Stimulated activated CD8-positive, alpha-beta memory T cell treated with anti-CD3 and anti-CD28 coated beads, Interleukin-2, amount 100 ng/mL, for 48 hours (primary cell): ENCODE data around the gene C4orf50.
"Not testable (repeated sequence)": the region's sequence is repeated elsewhere in the genome, so short reads cannot be mapped to it uniquely, and the experiment has no call there.

ENCODE experiments used
- DNase-seq, 2 donors: peaks; one replicate each; pipeline ENCODE4 v3.0.0-alpha.2; 2020; ENCODE audit warnings: low read depth in 2 of 2

Gene C4orf50

DNA sequence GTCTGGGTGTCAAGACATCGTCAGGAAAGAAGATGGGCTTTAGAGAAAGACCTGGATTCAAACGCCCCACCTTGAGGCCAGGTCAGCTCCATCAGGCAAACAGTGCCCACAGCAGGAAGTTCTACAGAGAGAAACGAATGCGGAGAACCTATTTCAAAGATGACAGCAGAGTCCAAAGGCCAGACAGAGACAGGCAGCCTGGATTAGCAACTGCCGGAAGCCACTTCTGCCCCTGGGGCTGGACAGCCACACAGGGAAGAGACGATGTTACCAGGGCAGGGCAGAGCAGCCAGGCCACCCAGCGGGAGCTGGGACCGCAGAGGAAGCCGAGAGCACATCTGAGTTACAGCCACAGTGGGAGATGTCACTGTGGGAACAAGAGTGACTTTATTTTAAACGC lies 1.2 kb downstream of the C4orf50 start:
- no peak for DNase-seq

DNA sequence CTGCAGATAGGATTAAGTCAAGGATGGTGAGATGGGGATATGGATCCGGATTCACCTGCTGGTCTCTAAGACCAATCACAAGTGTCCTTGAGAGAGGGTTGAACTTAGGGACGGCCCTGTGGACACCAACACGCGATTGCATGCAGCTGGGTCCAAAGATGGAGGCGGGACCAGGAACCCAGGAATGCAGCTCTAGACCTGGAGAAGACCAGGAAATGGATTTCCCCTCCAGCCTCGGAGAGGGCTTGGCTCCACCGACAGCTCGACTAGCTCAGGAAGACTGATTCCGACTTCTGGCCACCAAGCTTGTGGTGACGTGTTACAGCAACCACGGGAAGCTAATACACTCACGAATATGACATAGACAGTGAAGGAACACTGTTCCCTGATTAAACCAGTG lies 4.7 kb downstream of the C4orf50 start:
- DNase-seq: no peak

DNA sequence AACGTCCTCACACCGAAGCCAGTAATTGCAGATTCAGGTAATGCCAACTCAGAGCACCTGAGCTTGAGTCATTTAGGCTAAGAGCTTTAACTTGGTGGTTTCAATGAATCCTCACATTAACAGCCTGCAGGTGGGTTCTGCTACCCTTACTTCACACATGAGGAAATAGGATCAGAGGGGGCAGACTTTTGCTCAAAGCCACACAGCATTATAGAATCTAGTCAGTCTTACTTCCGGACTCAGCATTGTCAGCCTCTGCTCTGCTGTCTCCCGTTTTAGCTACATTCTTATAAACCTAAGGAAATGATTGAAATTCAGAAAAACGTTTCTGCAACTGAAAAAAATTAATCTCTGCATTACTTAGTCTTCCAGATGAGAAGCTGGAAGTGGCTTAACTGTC lies 6.0 kb downstream of the C4orf50 start:
- DNase-seq: no peak

- DNase-seq: no peak
These were observed 6.5 kb downstream of the C4orf50 start for GRCh38 chr4:6011686-6012085.

DNA sequence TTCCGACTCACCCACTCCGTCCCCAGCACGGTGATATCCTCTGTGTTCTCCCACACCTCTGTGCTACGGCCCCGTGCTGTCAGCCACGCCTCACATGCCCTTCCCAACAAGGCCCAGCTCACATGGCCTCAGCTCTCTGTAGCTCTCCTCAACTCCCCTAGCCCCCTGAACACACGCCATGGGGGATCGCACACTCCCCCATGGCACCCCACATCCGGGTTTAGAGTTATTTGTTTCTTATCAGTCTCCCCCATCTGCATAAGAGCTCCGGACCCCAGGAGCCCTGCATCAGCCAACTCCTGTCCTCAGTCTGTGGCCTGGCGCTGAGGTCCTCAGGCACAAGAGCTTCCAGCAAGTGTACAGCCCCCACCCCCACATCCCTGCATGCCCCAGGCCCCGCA lies 7.0 kb downstream of the C4orf50 start:
- DNase-seq: no peak

DNA sequence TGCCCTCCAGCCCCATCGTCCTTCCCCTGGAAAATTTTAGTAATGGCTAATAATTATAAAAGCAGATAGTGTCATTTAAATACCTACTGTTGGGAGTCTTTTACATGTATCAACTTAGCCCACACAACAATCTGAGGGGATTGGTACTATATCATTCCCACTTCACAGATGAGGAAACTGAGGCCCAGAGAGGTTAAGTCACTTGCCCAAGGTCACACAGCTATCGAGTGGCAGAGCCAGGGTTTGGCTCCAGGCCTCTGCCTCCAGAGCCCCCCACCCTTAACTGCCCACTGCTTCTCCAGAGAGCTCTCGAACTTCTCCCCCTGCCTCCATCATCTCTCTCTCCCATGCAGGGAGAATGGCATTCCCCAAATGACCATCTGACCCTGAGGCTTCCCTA lies 7.4 kb downstream of the C4orf50 start:
- DNase-seq: no peak

GRCh38 chr4:6009452-6009851 lies 8.8 kb downstream of the C4orf50 start:
- DNase-seq: no peak

- DNase-seq: no peak
These were observed 9.4 kb downstream of the C4orf50 start for GRCh38 chr4:6008766-6009385.

- no peak for DNase-seq
These were observed 10.1 kb downstream of the C4orf50 start for GRCh38 chr4:6008092-6008551.

- no peak for DNase-seq
These were observed 13.1 kb downstream of the C4orf50 start for GRCh38 chr4:6005175-6005574.

- not testable (repeated sequence) for DNase-seq
These were observed 14.7 kb downstream of the C4orf50 start for GRCh38 chr4:6003485-6003884.

- no peak for DNase-seq
These were observed 15.3 kb downstream of the C4orf50 start for GRCh38 chr4:6002926-6003325.

- no peak for DNase-seq
These were observed 15.8 kb downstream of the C4orf50 start for GRCh38 chr4:6002492-6002833.

GRCh38 chr4:6001680-6002491 lies 16.3 kb downstream of the C4orf50 start:
- no peak for DNase-seq

GRCh38 chr4:5999830-6000365 lies 18.3 kb downstream of the C4orf50 start:
- DNase-seq: no peak

GRCh38 chr4:5999356-5999755 lies 18.9 kb downstream of the C4orf50 start:
- no peak for DNase-seq

- DNase-seq: peak in 1 of 2 donors; percentile 8
These were observed 19.8 kb downstream of the C4orf50 start for GRCh38 chr4:5998333-5998936.

DNA sequence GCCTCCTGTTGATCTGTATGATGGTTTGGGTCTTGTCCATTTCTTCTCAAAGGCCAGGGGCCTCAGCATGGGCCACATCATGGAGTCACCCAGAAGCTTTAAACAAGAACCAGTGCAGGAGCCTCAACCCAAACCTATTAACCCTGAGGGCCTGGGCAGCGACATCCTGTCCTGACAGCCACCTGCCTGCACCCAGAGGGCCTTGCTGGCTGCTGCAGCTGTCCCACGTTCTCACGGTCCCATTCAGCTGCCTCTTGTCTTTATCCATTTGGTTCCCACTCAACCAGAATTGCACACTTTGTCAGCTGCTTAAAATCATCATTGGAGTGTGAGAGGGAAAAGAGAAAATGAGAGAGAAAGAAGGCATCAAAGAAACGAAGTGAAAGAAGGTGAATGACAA lies 21.6 kb downstream of the C4orf50 start:
- DNase-seq: no peak

DNA sequence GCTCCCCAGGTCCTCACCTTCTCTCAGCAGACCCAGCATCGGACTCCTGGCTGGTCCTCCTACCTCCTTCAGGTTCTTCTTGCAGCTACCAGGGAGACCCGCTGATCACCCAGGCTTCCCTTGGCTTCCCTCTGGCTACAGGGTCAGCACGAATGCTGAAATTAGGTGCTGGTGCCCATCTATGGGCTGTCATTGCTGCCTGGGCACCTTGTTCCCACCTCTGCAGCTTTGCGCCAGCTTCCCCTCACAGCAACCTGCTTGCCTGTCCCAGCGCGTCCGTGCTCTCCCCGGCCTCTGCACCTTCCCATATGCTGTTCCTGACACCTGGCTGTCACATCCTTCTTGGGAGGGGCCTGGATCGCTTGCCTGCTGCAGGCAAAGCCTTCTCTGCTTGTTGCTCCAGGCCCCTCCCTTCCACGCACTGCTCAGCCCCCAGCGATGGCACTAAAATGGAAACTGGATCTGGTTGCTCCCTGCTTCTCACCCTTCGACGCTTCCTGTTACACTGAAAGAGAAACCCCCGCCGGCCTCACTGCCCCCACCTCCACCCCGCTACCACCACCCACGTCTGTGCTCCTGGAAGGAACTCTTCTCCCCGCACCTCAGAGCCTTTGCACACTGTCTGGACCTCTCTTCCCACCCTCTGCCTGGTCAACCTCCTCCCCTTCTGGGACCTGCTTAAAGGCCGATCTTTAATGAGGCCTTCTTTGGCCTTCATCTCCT lies 22.2 kb downstream of the C4orf50 start:
- DNase-seq: no peak

DNA sequence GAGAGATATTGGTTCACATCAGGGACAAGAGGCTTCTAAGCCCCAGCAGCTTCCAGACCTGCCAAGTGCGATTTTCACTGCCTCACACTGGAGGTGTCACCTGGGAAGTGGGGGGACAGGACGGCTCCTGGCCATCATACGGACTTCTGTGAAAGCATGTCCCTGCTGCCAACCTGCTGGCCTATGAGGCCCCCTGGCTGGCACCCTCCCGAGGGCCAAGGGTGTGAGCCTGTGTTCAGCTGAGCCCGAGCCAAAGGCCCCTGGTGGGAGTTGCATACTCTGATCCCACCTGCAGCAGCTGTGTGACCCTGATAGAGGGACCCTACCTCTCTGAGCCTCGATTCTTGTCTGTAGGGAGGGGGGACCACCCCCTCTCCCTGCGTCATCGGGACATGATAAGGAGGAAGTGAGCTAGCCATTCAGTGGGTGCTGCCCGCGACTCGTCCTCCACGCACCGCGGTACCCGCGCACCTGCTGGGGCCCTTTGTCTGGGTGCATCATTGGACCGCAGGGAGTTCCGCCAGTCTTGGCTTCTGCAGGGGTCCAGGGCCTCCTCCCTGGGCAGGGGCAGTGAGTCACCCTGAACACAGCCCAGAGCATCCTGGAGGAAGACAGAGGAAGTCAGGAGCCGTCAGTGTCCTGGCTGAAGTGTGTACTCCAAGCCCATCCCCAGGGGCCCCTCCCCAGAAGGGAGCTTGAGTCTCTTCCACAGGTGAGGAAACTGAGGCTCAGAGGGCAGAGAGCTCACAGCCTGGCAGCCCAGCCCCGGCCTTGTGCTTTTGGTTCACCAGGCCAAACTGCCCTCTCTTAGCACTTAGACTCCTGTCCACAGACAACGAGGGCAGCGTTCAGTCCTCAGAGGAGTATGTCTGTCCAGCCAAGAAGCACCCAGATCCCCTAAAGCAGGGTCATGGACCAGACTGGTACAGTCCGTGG lies 24.1 kb downstream of the C4orf50 start:
- DNase-seq: no peak

GRCh38 chr4:5993346-5993745 lies 24.9 kb downstream of the C4orf50 start:
- DNase-seq: not testable (repeated sequence)
